ENCODE data around the gene ZNF652.

Gene ZNF652

DNA sequence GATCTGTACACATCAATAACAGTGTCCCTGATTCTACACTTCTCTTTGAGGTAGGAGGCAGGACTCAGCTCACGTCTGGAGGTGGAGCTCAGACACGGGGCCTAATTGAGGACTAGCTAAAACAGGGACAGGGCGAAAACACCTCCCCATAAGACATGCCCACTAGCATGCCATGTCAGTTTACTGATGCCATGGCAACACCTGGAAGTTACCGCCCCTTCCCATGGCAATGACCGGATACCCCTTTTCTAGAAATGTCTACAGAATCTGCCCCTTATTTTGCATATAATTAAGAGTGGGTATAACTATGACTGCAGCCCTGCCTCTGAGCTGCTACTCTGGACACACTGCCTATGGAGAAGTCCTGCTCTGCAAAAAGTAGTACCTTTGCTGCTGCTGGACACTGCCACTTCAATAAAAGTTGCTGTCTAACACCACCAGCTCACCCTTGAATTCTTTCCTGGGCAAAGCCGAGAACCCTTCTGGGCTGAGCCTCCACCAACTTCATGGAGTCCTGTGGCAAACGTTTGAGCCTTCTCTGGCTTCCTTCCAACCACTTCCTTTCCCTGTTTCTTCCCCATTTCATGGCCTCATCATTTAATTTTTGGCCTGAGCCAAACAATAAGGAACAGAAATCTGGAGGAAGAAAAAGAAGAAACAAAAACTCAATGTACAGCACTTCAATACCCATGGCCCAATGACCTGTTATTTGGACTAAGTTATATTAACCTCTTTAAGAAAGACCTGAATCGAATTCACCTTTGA lies 31.6 kb upstream of the ZNF652 start:
- TF ChIP-seq POLR2A (IDR thresholded peaks at IDR 0.05; ENCODE audit: low read length) = no peak
- TF ChIP-seq GATA1 (IDR thresholded peaks at IDR 0.05; ENCODE audit: low read depth, low read length) = no peak
- no peak for DNase-seq

DNA sequence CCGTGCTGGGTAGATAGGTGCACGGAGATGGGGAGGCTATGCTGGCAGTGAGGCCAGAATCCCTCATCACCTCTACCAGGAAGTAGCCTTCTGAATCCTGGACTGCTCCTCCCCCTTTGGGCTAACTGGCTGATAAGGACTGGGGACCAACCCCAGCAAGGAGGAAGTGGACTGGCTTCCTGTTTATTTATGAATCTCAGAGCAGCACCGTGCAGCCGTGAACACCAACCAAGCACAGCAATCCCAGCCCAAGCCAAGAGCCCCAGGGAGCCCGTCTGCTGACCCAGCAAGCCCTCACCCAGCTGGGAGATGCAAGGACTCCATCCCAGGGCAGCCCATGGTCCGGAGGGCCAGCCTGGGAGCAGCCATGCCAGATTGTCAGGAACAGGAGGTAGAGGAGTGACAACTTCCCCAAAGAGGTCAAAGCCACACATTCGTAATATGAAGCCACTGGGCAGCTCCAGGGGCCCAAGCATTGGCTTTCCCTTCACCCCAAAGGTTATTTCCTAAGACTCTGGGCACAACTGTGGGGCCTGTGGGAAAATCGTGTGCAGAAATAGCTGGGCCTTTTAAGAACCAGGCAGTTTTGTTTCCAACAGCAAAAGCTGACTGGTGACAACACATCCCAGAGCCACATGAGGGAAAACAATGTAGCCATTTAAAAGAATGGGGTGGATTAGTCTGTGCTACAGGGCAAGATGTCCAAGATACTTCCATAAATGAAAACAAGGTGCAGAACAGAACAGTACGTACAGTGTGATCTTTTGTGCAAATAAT lies 28.7 kb upstream of the ZNF652 start:
- DNase-seq = peak; percentile 18 to 39
- TF ChIP-seq GATA1 (IDR thresholded peaks at IDR 0.05; ENCODE audit: low read depth, low read length) (no peak), POLR2A (IDR thresholded peaks at IDR 0.05; ENCODE audit: low read length) (no peak)

DNA sequence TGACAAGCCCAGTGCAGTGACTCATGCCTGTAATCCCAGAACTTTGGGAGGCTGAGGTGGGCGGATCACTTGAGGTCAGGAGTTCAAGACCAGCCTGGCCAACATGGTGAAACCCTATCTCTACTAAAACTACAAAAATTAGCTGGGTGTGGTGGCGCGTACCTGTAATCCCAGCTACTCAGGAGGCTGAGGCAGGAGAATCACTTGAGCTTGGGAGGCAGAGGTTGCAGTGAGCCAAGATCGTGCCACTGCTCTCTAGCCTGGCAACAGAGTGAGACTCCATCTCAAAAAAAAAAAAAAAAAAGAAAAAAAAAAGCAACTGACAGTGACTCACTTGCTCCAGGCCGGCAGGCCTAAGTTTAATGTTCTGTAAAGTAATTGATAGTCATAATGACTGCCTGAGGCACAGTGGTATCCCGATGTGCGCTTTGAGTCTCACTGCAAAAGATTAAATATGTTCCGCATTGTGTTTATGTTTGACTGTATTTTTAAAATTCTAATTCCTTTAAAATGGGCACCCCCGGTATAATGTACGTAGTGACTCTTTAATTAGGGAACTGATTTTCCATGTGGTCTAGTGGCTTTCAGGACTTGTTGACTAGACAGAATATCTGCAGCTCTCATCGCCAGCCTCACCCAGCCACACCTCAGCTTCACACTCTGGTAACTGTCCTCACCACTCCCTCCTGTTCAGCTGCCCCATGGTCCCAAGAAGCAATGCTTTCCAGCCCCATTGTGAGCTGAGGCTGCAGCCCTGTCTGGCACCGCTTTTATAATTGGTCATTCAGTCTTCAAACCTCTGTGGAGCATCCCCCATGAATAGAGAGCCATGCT lies 27.7 kb upstream of the ZNF652 start:
- DNase-seq = peak; percentile 29 to 51

DNA sequence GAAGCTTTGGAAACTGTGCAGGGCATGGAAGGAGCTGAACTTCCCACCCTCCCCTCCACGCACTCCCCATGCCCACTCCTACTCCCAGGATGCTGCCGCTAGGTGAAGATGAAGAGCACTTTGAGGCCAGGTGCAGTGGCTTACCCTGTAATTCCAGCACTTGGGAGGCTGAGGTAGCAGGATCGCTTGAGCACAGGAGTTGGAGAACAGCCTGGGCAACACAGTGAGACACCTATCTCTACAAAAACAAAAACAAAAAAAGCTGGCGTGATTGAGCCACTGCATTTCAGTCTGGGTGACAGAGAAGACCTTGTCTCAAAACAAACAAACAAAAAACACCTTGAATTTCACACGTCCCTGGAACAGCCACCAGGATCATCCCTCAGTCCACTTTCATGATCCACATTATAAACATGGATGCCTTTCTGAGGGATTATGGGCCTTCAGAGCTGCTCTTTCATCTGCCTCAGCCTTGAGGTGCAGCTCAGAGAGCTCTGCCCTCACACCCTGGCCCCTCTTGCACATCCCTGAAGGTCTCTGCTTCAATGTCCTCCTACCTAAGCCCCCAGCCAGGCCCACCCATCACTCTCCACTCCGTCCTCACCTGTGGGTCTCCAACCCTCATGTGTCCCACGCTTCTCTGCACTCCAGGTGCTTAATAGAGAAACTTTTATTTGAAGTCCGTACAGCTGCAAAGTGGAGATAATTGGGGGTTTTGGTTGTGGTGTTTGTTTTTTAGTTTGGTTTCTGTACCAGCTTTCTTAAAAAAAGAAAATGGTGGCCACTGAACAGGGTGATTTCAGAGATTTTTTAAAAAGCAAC lies 26.9 kb upstream of the ZNF652 start:
- no peak for TF ChIP-seq GATA1 (IDR thresholded peaks at IDR 0.05; ENCODE audit: low read depth, low read length)
- no peak for TF ChIP-seq POLR2A (IDR thresholded peaks at IDR 0.05; ENCODE audit: low read length)
- no peak for DNase-seq

DNA sequence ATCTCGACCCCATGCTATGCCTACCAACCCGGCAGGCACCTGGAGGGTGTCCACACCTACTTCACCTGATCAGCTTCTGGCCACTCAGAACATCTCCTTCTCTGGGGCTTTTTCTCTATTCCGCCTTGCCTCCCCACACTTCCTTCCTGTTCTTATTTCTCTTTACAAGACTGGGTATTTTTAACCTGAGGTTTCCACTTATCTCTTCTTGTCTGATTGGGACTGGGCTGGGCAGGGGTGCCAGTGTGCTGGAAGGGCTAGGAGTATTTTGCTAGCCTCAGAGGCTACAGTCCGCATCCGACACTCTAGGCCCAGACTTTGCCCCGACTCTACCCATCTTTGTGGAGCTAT lies 26.2 kb upstream of the ZNF652 start:
- DNase-seq = no peak
- no peak for TF ChIP-seq GATA1 (IDR thresholded peaks at IDR 0.05; ENCODE audit: low read depth, low read length)
- TF ChIP-seq POLR2A (IDR thresholded peaks at IDR 0.05; ENCODE audit: low read length) = no peak

DNA sequence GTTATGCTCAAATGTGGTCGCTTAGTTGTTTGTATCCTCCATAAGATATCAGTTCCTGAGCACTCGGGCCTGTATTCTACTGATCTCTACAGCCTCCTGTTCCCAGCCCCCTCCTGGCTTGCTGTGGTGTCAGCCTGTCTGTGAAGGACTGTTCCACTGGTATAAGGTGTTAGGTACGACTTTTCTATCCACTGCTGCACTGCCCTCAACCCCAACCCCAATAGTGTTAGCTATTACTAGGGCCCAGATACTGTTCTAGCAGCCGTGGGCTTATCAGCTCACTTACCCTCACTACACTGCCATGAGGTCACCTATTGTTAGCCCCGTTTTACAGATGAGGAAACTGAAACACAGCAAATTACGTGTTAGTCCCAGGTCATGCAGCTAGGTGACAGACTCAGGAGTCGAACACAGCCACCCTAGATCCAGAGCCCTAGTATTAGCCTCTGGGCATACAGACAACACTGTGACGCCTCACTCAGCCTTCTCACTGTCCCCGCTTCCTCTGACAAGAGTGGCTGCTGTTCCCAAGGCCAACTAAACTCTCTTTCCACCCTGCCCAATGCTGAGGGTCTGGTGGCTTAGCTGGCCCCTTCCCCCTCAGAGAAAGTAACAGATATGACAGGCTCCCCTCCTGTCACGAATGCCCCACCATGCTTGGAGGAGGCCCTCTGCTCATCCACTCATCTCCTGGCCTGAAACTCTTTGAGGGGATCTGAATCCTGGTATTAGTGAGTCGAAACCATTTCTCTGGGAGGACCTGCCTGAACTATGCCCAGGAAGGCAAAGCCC lies 25.6 kb upstream of the ZNF652 start:
- DNase-seq = peak; percentile 17 to 48

DNA sequence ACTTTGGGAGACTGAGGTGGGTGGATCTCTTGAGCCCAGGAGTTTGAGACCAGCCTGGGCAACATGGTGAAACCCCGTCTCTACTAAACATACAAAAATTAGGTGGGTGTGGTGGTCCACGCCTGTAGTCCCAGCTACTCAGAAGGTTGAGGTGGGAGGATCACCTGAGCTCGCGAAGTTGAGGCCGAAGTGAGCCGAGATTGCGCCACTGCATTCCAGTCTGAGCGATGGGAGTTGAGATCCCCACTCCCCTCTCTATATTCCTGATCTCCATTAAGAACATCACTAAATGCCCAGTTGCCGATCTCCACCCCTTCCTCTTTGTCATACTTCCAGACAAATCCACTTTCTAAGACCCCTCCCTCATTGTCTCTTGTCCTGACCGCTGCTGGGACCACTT lies 24.3 kb upstream of the ZNF652 start:
- no peak for TF ChIP-seq POLR2A (IDR thresholded peaks at IDR 0.05; ENCODE audit: low read length)
- no peak for TF ChIP-seq GATA1 (IDR thresholded peaks at IDR 0.05; ENCODE audit: low read depth, low read length)
- DNase-seq = no peak

More for the DNA sequence above, 25.6 kb upstream of the ZNF652 start:
- TF ChIP-seq POLR2A (IDR thresholded peaks at IDR 0.05; ENCODE audit: low read length) (no peak), GATA1 (IDR thresholded peaks at IDR 0.05; ENCODE audit: low read depth, low read length) (no peak)

DNA sequence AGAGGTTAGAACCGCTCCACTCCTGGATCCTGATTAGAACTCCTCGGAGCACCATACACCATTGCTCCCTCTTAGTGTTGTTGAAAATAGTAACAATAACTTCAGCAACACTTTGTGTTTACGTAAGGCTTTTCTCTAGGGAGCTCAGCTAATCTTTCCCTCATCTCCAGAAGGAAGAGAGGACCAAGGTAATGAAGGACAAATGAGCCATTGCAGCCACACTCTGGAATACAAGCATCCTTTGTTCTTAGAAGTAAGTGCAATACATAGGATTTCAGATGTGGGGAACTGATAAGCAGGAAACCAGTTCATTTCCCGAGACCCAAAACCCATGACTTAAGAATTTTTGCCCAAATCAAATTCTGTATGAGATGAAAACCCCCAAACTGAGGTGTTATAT lies 22.9 kb upstream of the ZNF652 start:
- TF ChIP-seq GATA1 (IDR thresholded peaks at IDR 0.05; ENCODE audit: low read depth, low read length) = no peak
- TF ChIP-seq POLR2A (IDR thresholded peaks at IDR 0.05; ENCODE audit: low read length) = no peak
- DNase-seq = no peak

DNA sequence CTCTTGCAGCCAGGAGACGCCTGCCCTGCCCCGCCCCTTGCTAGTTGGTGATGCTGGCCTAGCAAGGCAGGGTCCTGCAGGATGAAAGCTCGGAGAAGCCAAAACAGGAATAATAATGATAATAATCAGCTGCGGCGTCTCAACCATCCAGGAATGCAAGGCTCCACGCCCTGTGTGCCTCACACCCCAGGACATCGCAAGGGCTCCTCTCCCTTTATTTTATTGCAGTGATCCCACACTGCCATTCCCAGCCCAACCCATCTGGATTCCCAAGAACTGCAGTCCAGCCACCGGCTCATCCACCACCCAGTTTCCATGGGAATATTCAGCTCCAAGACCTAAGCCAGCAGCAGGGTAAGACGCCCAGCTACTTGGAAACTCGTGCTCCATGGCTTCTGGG lies 21.0 kb upstream of the ZNF652 start:
- no peak for DNase-seq
- no peak for TF ChIP-seq POLR2A (IDR thresholded peaks at IDR 0.05; ENCODE audit: low read length)
- no peak for TF ChIP-seq GATA1 (IDR thresholded peaks at IDR 0.05; ENCODE audit: low read depth, low read length)

DNA sequence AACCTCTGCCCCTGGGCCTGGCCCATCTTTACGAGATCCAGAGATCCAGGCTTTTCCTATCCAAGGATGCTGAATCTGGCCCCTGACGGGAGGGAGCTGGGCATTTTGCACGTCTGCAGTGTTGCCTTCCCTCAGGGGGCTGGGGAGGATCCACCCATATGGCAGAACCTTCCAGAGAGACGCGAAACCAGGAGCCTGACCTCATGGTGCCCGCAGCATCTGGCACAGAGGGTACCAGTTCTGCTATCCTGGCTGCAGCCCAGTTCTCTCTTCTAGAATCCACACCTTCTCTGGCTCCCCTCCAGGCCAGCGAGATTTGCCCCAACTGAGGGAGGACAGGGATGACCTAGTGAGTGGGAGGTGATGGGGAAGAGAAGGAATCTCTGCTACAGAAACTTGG lies 20.5 kb upstream of the ZNF652 start:
- TF ChIP-seq GATA1 (IDR thresholded peaks at IDR 0.05; ENCODE audit: low read depth, low read length) (no peak), POLR2A (IDR thresholded peaks at IDR 0.05; ENCODE audit: low read length) (no peak)
- no peak for DNase-seq

DNA sequence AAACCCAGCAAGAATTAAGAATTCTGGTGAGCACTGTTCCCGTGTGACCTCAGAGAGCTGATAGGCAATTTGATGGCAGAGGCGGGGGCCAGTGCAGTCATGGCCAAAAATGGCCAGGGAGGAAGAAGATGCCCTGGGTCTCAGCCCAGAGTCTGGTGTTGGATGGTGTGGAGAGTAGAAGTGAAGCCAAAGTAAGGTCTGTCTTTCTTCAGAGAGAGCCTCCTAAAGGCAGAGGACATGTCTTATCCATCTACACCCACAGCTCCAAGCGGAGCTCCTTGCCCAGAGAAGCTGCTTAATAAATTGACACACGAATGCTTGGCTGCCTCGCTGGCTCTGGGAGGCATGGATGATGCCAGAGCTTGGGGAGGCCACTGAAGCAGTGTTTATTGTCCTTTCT lies 19.7 kb upstream of the ZNF652 start:
- DNase-seq = no peak
- TF ChIP-seq GATA1 (IDR thresholded peaks at IDR 0.05; ENCODE audit: low read depth, low read length) (no peak), POLR2A (IDR thresholded peaks at IDR 0.05; ENCODE audit: low read length) (no peak)

DNA sequence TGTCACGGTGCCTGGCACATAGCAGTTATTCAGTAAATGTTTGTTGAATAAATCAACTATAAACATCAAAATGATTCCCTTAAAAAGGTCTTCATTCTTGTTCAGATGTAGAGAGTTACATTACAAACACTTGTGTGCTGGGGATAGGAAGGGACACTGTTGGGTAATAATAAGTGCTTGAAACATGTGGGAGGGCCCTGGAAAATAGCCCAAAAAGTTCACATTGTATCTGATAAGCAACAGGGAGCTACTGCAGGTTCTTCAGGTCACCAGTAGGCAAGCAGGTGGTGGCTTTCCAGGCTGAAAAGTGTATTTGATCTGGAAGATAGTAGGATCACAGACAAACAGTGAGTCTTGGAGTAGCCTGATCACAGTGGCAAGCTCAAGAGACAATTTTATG lies 19.0 kb upstream of the ZNF652 start:
- peak; percentile 47 to 48 for DNase-seq
- TF ChIP-seq GATA1 (IDR thresholded peaks at IDR 0.05; ENCODE audit: low read depth, low read length) = no peak
- no peak for TF ChIP-seq POLR2A (IDR thresholded peaks at IDR 0.05; ENCODE audit: low read length)

DNA sequence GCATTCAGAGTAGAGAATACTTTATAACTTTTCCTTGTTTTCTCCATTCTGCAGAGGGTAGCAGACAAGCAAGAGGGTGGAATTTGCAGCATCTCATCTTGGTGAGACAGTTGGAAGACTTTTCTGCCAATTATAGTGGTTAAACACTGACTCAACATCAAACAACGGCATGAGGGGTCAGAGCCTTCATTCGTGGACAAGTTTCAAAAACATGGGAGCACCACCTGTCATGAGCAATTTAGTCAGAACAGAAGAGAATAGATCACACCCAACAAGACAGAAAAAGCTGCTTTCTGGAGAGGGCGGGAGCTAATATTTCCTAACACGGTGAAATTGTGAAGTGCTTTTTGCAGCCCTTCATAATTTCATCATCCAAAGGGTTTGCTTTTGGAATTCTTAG lies 17.9 kb upstream of the ZNF652 start:
- TF ChIP-seq GATA1 (IDR thresholded peaks at IDR 0.05; ENCODE audit: low read depth, low read length) = no peak
- no peak for TF ChIP-seq POLR2A (IDR thresholded peaks at IDR 0.05; ENCODE audit: low read length)
- no peak for DNase-seq
